ENCODE data around the gene PLA2G4E. TPM values are rescaled to one million over a fixed set of nuclear protein-coding genes. Genes with fewer than 3 reads are reported as not detected.
A peak's percentile ranks its signal among the peaks of the same experiment; 100 is the strongest.

PLA2G4E gene
- total RNA-seq, 1 donor from 2014 or later, result 8.8 TPM

GRCh38 chr15:42048080-42048820 is 27.4 kb upstream of the PLA2G4E start:
- Histone ChIP-seq H3K27me3 (no peaks in the 10 kb centered on the region), H3K36me3 (no peaks in the 10 kb centered on the region), H3K4me3 (no peak overlapping the region), H3K27ac (no peak overlapping the region), H3K9me3 (no peaks in the 10 kb centered on the region), H3K4me1 (no peaks in the 10 kb centered on the region)
- no peak for DNase-seq (ENCODE audit: extremely low spot score in 2 of 2)
- TF ChIP-seq, protein P1, sequence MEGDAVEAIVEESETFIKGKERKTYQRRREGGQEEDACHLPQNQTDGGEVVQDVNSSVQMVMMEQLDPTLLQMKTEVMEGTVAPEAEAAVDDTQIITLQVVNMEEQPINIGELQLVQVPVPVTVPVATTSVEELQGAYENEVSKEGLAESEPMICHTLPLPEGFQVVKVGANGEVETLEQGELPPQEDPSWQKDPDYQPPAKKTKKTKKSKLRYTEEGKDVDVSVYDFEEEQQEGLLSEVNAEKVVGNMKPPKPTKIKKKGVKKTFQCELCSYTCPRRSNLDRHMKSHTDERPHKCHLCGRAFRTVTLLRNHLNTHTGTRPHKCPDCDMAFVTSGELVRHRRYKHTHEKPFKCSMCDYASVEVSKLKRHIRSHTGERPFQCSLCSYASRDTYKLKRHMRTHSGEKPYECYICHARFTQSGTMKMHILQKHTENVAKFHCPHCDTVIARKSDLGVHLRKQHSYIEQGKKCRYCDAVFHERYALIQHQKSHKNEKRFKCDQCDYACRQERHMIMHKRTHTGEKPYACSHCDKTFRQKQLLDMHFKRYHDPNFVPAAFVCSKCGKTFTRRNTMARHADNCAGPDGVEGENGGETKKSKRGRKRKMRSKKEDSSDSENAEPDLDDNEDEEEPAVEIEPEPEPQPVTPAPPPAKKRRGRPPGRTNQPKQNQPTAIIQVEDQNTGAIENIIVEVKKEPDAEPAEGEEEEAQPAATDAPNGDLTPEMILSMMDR (IDR thresholded peaks at IDR 0.05), result no peak
- TF ChIP-seq POLR2AphosphoS5 (IDR thresholded peaks at IDR 0.05; ENCODE audit: insufficient read depth in 1 of 2, low read depth in 1 of 2), result no peak
- no peak for TF ChIP-seq POLR2A (IDR thresholded peaks at IDR 0.05)
- intact Hi-C loops (cut with DNase I), result no loop called here

- Histone ChIP-seq H3K36me3 (no peaks in the 10 kb centered on the region), H3K4me1 (no peaks in the 10 kb centered on the region), H3K4me3 (no peak overlapping the region), H3K27ac (no peak overlapping the region), H3K9me3 (no peaks in the 10 kb centered on the region), H3K27me3 (no peaks in the 10 kb centered on the region)
- peak in 1 of 2 donors; percentile 34 for DNase-seq (ENCODE audit: extremely low spot score in 2 of 2)
- intact Hi-C loops (cut with DNase I), result no loop called here
- TF ChIP-seq, protein P1 (IDR thresholded peaks at IDR 0.05), result no peak
- no peak for TF ChIP-seq POLR2AphosphoS5 (IDR thresholded peaks at IDR 0.05; ENCODE audit: insufficient read depth in 1 of 2, low read depth in 1 of 2)
- no peak for TF ChIP-seq POLR2A (IDR thresholded peaks at IDR 0.05)
Measured at GRCh38 chr15:42046597-42046996, 25.8 kb upstream of the PLA2G4E start.

GRCh38 chr15:42045211-42045615 is 24.4 kb upstream of the PLA2G4E start:
- Histone ChIP-seq H3K27ac (no peak overlapping the region), H3K4me3 (no peak overlapping the region), H3K4me1 (no peaks in the 10 kb centered on the region), H3K36me3 (no peaks in the 10 kb centered on the region), H3K9me3 (no peaks in the 10 kb centered on the region), H3K27me3 (no peaks in the 10 kb centered on the region)
- DNase-seq (ENCODE audit: extremely low spot score in 2 of 2), result peak in 1 of 2 donors; percentile 87
- TF ChIP-seq POLR2A (IDR thresholded peaks at IDR 0.05) (no peak), POLR2AphosphoS5 (IDR thresholded peaks at IDR 0.05; ENCODE audit: insufficient read depth in 1 of 2, low read depth in 1 of 2) (no peak)
- TF ChIP-seq, protein P1 (IDR thresholded peaks at IDR 0.05), result no peak
- intact Hi-C loops (cut with DNase I), result no loop called here

DNA sequence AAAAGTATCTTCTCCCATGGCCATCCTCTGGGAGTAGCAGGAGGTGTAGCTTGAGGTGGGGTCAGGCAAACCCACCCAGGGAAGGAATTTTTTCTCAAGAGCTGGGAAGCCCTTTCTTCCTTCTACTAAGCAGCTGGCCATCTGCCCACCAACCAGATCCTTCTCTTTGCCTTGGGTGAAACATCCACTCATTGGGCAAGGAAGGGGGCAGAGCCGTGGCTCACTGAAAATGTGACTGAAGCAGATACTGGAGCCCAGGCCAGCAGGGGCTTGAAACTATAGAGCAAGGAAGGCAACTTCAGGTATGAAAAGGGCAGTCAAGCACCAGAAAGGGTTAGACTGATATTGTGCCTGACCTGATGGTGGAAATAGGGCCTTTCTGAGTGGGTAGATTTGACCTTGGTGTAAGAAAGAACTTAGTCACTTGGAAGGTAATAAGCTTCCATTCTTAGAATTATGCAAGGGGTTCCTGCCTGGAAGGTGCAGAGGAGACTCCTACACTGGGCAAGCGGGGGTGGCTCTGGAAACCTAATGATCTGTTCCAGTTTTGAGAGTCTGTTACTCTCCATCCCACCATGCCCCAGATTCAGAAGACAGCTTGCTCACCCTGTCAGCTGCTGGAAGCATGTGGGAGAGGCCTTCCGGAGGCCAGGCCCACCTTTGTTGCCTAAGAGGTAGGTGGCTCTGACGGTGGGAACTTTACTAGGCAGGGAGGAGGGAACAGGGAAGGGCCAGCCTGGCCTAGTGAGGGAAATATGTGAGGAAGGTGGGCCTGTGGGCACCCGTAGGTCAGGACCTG is 22.0 kb upstream of the PLA2G4E start:
- TF ChIP-seq, protein P1 (IDR thresholded peaks at IDR 0.05), result no peak
- no peaks in the 10 kb centered on the region for H3K27me3 ChIP-seq
- no peak overlapping the region for H3K4me3 ChIP-seq
- H3K36me3 ChIP-seq, result no peaks in the 10 kb centered on the region
- peak in 1 of 2 donors; percentile 55 for DNase-seq (ENCODE audit: extremely low spot score in 2 of 2)
- H3K27ac ChIP-seq, result no peak overlapping the region
- H3K9me3 ChIP-seq, result no peaks in the 10 kb centered on the region
- H3K4me1 ChIP-seq, result no peaks in the 10 kb centered on the region
- intact Hi-C loops (cut with DNase I), result no loop called here

- H3K36me3 ChIP-seq, result no peaks in the 10 kb centered on the region
- DNase-seq (ENCODE audit: extremely low spot score in 2 of 2), result peak in 1 of 2 donors; percentile 43
- H3K4me1 ChIP-seq, result peaks cover 9% of the 10 kb centered on the region
- no peak overlapping the region for H3K27ac ChIP-seq
- TF ChIP-seq POLR2AphosphoS5 (IDR thresholded peaks at IDR 0.05; ENCODE audit: insufficient read depth in 1 of 2, low read depth in 1 of 2) (no peak), POLR2A (IDR thresholded peaks at IDR 0.05) (no peak)
- TF ChIP-seq, protein P1 (IDR thresholded peaks at IDR 0.05), result no peak
- H3K4me3 ChIP-seq, result no peak overlapping the region
- H3K9me3 ChIP-seq, result no peaks in the 10 kb centered on the region
- no peaks in the 10 kb centered on the region for H3K27me3 ChIP-seq
- intact Hi-C loops (cut with DNase I), result no loop called here
Measured at GRCh38 chr15:42038401-42038800, 17.6 kb upstream of the PLA2G4E start.
